ENCODE data around the gene CARD10.

CARD10 gene, protein sequence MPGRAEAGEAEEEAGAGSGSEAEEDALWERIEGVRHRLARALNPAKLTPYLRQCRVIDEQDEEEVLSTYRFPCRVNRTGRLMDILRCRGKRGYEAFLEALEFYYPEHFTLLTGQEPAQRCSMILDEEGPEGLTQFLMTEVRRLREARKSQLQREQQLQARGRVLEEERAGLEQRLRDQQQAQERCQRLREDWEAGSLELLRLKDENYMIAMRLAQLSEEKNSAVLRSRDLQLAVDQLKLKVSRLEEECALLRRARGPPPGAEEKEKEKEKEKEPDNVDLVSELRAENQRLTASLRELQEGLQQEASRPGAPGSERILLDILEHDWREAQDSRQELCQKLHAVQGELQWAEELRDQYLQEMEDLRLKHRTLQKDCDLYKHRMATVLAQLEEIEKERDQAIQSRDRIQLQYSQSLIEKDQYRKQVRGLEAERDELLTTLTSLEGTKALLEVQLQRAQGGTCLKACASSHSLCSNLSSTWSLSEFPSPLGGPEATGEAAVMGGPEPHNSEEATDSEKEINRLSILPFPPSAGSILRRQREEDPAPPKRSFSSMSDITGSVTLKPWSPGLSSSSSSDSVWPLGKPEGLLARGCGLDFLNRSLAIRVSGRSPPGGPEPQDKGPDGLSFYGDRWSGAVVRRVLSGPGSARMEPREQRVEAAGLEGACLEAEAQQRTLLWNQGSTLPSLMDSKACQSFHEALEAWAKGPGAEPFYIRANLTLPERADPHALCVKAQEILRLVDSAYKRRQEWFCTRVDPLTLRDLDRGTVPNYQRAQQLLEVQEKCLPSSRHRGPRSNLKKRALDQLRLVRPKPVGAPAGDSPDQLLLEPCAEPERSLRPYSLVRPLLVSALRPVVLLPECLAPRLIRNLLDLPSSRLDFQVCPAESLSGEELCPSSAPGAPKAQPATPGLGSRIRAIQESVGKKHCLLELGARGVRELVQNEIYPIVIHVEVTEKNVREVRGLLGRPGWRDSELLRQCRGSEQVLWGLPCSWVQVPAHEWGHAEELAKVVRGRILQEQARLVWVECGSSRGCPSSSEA
- long read RNA-seq = 0 reads

GRCh38 chr22:37519268-37520195 is at the start of gene CARD10:
Gene CARD10, minus strand, starts transcription at chr22:37519415. Its CDS starts 215 bp downstream, at chr22:37519200.
- H3K27me3 ChIP-seq (ENCODE audit: insufficient read depth, poor library complexity, severe bottlenecking) = peaks cover 42% of the 10 kb centered on the region
- peak within 1 kb of the TSS; percentile 39 for H3K4me3 ChIP-seq (replicated peaks; ENCODE audit: insufficient read depth, low read length)
- TF ChIP-seq POLR2AphosphoS5 (IDR thresholded peaks at IDR 0.05; ENCODE audit: low read depth) = no peak
- TF ChIP-seq GABPA (IDR thresholded peaks at IDR 0.05; ENCODE audit: low read depth) = no peak
- TF ChIP-seq REST (IDR thresholded peaks at IDR 0.05; ENCODE audit: insufficient replicate concordance, low read depth) = no peak
- peak in 1 of 2 experiments; percentile 52 for DNase-seq (ENCODE audit: low read depth in 1 of 2, low spot score in 1 of 2)
- no peak within 1 kb of the TSS for H3K27ac ChIP-seq (replicated peaks)

- Histone ChIP-seq H3K4me3 (replicated peaks; ENCODE audit: insufficient read depth, low read length) (no peak overlapping the region), H3K27me3 (ENCODE audit: insufficient read depth, poor library complexity, severe bottlenecking) (peaks cover 20% of the 10 kb centered on the region), H3K27ac (replicated peaks) (no peak overlapping the region)
- DNase-seq (ENCODE audit: low read depth in 1 of 2, low spot score in 1 of 2) = no peak
- TF ChIP-seq GABPA (IDR thresholded peaks at IDR 0.05; ENCODE audit: low read depth) = no peak
- no peak for TF ChIP-seq POLR2AphosphoS5 (IDR thresholded peaks at IDR 0.05; ENCODE audit: low read depth)
- TF ChIP-seq REST (IDR thresholded peaks at IDR 0.05; ENCODE audit: insufficient replicate concordance, low read depth) = no peak
- TF ChIP-seq SPI1 (IDR thresholded peaks at IDR 0.05; ENCODE audit: borderline replicate concordance, low read depth) = no peak
- TF ChIP-seq, protein P1, sequence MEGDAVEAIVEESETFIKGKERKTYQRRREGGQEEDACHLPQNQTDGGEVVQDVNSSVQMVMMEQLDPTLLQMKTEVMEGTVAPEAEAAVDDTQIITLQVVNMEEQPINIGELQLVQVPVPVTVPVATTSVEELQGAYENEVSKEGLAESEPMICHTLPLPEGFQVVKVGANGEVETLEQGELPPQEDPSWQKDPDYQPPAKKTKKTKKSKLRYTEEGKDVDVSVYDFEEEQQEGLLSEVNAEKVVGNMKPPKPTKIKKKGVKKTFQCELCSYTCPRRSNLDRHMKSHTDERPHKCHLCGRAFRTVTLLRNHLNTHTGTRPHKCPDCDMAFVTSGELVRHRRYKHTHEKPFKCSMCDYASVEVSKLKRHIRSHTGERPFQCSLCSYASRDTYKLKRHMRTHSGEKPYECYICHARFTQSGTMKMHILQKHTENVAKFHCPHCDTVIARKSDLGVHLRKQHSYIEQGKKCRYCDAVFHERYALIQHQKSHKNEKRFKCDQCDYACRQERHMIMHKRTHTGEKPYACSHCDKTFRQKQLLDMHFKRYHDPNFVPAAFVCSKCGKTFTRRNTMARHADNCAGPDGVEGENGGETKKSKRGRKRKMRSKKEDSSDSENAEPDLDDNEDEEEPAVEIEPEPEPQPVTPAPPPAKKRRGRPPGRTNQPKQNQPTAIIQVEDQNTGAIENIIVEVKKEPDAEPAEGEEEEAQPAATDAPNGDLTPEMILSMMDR (IDR thresholded peaks at IDR 0.05; ENCODE audit: insufficient read depth, low read length) = no peak
These were observed 49.3 kb upstream of the CARD10 start for GRCh38 chr22:37568448-37569008.

DNA sequence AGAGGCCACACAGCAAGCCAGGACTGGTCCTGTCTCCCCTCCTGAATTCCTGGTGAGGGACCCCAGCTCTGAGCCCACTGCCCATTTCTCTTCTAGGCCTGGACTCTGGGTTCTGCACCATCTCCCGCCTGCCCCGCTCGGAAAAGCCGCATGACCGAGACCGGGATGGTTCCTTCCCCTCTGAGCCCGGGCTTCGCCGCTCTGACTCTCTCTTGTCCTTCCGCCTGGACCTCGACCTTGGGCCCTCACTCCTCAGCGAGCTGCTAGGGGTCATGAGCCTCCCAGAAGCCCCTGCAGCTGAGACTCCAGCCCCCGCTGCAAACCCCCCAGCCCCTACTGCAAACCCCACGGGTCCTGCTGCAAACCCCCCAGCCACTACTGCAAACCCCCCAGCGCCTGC is 48.8 kb upstream of the CARD10 start:
- Histone ChIP-seq H3K4me3 (replicated peaks; ENCODE audit: insufficient read depth, low read length) (no peak overlapping the region), H3K27ac (replicated peaks) (no peak overlapping the region)

More for the DNA sequence above, 48.8 kb upstream of the CARD10 start:
- no peak for DNase-seq (ENCODE audit: low read depth in 1 of 2, low spot score in 1 of 2)
- H3K27me3 ChIP-seq (ENCODE audit: insufficient read depth, poor library complexity, severe bottlenecking) = peaks cover 24% of the 10 kb centered on the region
- TF ChIP-seq REST (IDR thresholded peaks at IDR 0.05; ENCODE audit: insufficient replicate concordance, low read depth) (no peak), GABPA (IDR thresholded peaks at IDR 0.05; ENCODE audit: low read depth) (no peak), SPI1 (IDR thresholded peaks at IDR 0.05; ENCODE audit: borderline replicate concordance, low read depth) (no peak), POLR2AphosphoS5 (IDR thresholded peaks at IDR 0.05; ENCODE audit: low read depth) (no peak)
- TF ChIP-seq, protein P1 (IDR thresholded peaks at IDR 0.05; ENCODE audit: insufficient read depth, low read length) = no peak
